ENCODE results near the gene CMAS.

Gene CMAS

DNA sequence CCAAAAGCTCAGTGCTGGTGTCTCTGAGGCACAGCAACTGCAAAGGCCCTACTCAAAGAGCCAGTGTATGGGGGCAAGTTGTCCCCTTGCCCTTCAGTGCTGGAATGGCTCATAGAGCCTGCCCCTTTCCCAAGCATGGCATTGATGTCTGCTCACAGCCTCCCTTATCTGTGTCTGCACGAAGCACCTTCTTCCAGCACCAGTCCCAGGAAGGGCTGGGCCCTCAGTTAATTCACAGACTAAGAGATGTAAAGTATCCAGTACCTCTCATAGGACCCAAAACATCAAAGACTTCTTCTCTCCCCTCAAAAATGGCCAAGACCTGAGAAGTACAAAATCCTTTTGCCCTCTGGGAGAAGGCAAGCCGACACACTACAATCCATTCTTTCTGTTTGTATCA is 1.6 kb upstream of the CMAS start:
- H3K4me3 ChIP-seq (ENCODE audit: insufficient read depth, low read length, poor library complexity, severe bottlenecking) = no peak overlapping the region
- H3K79me2 ChIP-seq (ENCODE audit: insufficient read depth, low read length) = peaks cover 32% of the 10 kb centered on the region; the same call in 1 of the 2 replicates
- no peaks in the 10 kb centered on the region for H3K9me3 ChIP-seq (ENCODE audit: insufficient read depth, low read length)
- H3K27me3 ChIP-seq (ENCODE audit: low read length) = no peaks in the 10 kb centered on the region
- no peak overlapping the region for H3K4me2 ChIP-seq (ENCODE audit: low read depth, low read length, poor library complexity, severe bottlenecking)
- no peak for TF ChIP-seq EZH2phosphoT487 (conservative IDR thresholded peaks at IDR 0.05; ENCODE audit: low read length)
- TF ChIP-seq, protein P1, sequence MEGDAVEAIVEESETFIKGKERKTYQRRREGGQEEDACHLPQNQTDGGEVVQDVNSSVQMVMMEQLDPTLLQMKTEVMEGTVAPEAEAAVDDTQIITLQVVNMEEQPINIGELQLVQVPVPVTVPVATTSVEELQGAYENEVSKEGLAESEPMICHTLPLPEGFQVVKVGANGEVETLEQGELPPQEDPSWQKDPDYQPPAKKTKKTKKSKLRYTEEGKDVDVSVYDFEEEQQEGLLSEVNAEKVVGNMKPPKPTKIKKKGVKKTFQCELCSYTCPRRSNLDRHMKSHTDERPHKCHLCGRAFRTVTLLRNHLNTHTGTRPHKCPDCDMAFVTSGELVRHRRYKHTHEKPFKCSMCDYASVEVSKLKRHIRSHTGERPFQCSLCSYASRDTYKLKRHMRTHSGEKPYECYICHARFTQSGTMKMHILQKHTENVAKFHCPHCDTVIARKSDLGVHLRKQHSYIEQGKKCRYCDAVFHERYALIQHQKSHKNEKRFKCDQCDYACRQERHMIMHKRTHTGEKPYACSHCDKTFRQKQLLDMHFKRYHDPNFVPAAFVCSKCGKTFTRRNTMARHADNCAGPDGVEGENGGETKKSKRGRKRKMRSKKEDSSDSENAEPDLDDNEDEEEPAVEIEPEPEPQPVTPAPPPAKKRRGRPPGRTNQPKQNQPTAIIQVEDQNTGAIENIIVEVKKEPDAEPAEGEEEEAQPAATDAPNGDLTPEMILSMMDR (IDR thresholded peaks at IDR 0.05; ENCODE audit: insufficient read depth, low read length, poor library complexity, severe bottlenecking) = no peak
- no peak overlapping the region for H3K9ac ChIP-seq (ENCODE audit: low read length)
- no peaks in the 10 kb centered on the region for H3K9me2 ChIP-seq (replicated peaks; ENCODE audit: insufficient read depth, low read length)
- no peak overlapping the region for H3K27ac ChIP-seq (ENCODE audit: low read depth, low read length)
- H3K36me3 ChIP-seq (ENCODE audit: low read length) = no peaks in the 10 kb centered on the region
- no peaks in the 10 kb centered on the region for H3F3A ChIP-seq (ENCODE audit: insufficient read depth)
- no peaks in the 10 kb centered on the region for H4K20me1 ChIP-seq (ENCODE audit: low read depth, low read length)
- H2AFZ ChIP-seq (ENCODE audit: low read depth, low read length, severe bottlenecking) = no peak overlapping the region

DNA sequence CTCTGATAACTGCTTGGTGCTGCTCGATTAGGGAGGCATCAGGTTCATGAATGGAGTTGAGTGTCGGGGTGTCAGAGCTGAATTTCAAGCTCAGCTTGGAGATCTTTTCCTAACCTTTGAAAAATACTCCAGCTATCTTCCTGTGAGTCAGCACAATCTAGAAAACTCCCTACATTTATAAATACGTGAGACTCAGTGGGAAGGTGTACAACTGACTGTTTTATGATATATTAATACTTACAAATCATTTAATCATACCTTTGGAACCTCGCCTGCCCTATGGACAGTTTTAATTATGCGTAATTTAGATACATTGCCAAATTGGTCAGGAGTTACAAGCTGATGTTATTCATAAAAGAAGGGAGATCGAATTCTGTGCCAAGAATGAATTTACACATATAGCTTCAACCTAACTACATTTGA is 961 bp downstream of the CMAS start:
- H3K27ac ChIP-seq (ENCODE audit: low read depth, low read length) = peak overlapping the region; percentile 46; the same call in 1 of the 2 replicates
- peaks cover 41% of the 10 kb centered on the region; the same call in 1 of the 2 replicates for H3K79me2 ChIP-seq (ENCODE audit: insufficient read depth, low read length)
- no peaks in the 10 kb centered on the region for H3K9me2 ChIP-seq (replicated peaks; ENCODE audit: insufficient read depth, low read length)
- no peaks in the 10 kb centered on the region for H3K9me3 ChIP-seq (ENCODE audit: insufficient read depth, low read length)
- H3F3A ChIP-seq (ENCODE audit: insufficient read depth) = no peaks in the 10 kb centered on the region
- H3K36me3 ChIP-seq (ENCODE audit: low read length) = no peaks in the 10 kb centered on the region
- H3K4me3 ChIP-seq (ENCODE audit: insufficient read depth, low read length, poor library complexity, severe bottlenecking) = peak overlapping the region; percentile 88
- H3K27me3 ChIP-seq (ENCODE audit: low read length) = no peaks in the 10 kb centered on the region
- H4K20me1 ChIP-seq (ENCODE audit: low read depth, low read length) = 0 out of 2 replicates have a peak, but pooled peaks cover 2% of the 10 kb centered on the region
- H3K4me2 ChIP-seq (ENCODE audit: low read depth, low read length, poor library complexity, severe bottlenecking) = peak overlapping the region; percentile 88
- peak overlapping the region; percentile 95 for H2AFZ ChIP-seq (ENCODE audit: low read depth, low read length, severe bottlenecking)
- no peak for TF ChIP-seq EZH2phosphoT487 (conservative IDR thresholded peaks at IDR 0.05; ENCODE audit: low read length)
- TF ChIP-seq, protein P1 (IDR thresholded peaks at IDR 0.05; ENCODE audit: insufficient read depth, low read length, poor library complexity, severe bottlenecking) = no peak
- H3K9ac ChIP-seq (ENCODE audit: low read length) = peak overlapping the region; percentile 98

DNA sequence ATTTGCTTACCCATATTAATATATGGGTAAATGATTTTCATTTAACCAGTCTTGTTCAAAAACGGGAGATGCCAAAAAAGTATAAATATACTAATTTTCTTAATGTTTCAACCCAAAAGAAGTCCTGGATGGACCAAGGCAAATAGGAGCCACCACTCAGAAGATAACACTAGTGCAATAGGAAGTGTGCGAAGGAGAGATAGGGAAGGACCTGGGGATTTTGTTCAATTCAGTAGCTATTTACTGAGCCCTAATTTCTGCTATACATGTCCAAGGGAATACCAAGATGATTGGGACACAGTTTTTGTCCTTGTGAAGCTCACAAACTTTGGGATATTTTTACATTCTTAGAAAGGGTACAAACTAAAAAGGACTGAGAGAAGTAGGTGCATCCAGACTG is 1.5 kb downstream of the CMAS start:
- H3K9ac ChIP-seq (ENCODE audit: low read length) = peak overlapping the region; percentile 98
- no peaks in the 10 kb centered on the region for H3K9me2 ChIP-seq (replicated peaks; ENCODE audit: insufficient read depth, low read length)
- no peak overlapping the region for H2AFZ ChIP-seq (ENCODE audit: low read depth, low read length, severe bottlenecking)
- H4K20me1 ChIP-seq (ENCODE audit: low read depth, low read length) = 0 out of 2 replicates have a peak, but pooled peaks cover 3% of the 10 kb centered on the region
- peaks cover 42% of the 10 kb centered on the region for H3K79me2 ChIP-seq (ENCODE audit: insufficient read depth, low read length)
- H3K27me3 ChIP-seq (ENCODE audit: low read length) = no peaks in the 10 kb centered on the region
- no peaks in the 10 kb centered on the region for H3F3A ChIP-seq (ENCODE audit: insufficient read depth)
- no peak overlapping the region for H3K27ac ChIP-seq (ENCODE audit: low read depth, low read length)
- H3K4me2 ChIP-seq (ENCODE audit: low read depth, low read length, poor library complexity, severe bottlenecking) = peak overlapping the region; percentile 88
- H3K4me3 ChIP-seq (ENCODE audit: insufficient read depth, low read length, poor library complexity, severe bottlenecking) = no peak overlapping the region
- H3K9me3 ChIP-seq (ENCODE audit: insufficient read depth, low read length) = no peaks in the 10 kb centered on the region
- no peak for TF ChIP-seq EZH2phosphoT487 (conservative IDR thresholded peaks at IDR 0.05; ENCODE audit: low read length)
- TF ChIP-seq, protein P1 (IDR thresholded peaks at IDR 0.05; ENCODE audit: insufficient read depth, low read length, poor library complexity, severe bottlenecking) = no peak
- no peaks in the 10 kb centered on the region for H3K36me3 ChIP-seq (ENCODE audit: low read length)

Data from SU-DHL-6 (cell line).